PC-3 (cell line): ENCODE data around the gene ALPK3. TPM values are rescaled to one million over a fixed set of nuclear protein-coding genes. Genes with fewer than 3 reads are reported as not detected.

Source experiments
- ATAC-seq: fragments of 200-7000 bp; cut with Tn5 transposase; 2 replicates; pipeline ENCODE4 v1.9.1; 2020; ENCODE audit warnings: mild to moderate bottlenecking, moderate library complexity
- BruUV-seq: library from RNA; stranded (reverse); fragments of 400-500 nt; replicated peaks from 2 replicates; lab custom pipeline; 2021; lab: Mats Ljungman, UMichigan
- CTCF ChIA-PET: fragments of 300-600 bp; sonication (Branson Sonifier 250); formaldehyde crosslinking; loops from one replicate; lab custom pipeline; 2022; ENCODE audit warnings: antibody characterized with exemption; lab: Charles Lee
- POLR2A ChIA-PET: fragments of 300-600 bp; sonication (Branson Sonifier 250); formaldehyde crosslinking; loops from one replicate; lab custom pipeline; 2022; ENCODE audit warnings: antibody characterized with exemption; ENCODE audit not compliant: unreplicated experiment; lab: Charles Lee
- DNase-seq: peaks from one replicate; pipeline ENCODE4 v3.0.0-alpha.2; 2015
- H2AFZ ChIP-seq: fragments of 300-600 bp; sonication (generic); 2 replicates; pipeline ENCODE4 v1.6.0; 2016; ENCODE audit warnings: antibody characterized with exemption, low read length
- H3F3A ChIP-seq: fragments of 300-600 bp; sonication (generic); one replicate; pipeline ENCODE4 v1.6.0; 2017; ENCODE audit warnings: antibody characterized with exemption, low read length, control low read depth, mild to moderate bottlenecking; ENCODE audit not compliant: unreplicated experiment
- H3K27ac ChIP-seq: fragments of 300-600 bp; sonication (generic); 2 replicates; pipeline ENCODE4 v1.5.1; 2016; ENCODE audit warnings: mild to moderate bottlenecking, low read length
- H3K27me3 ChIP-seq: fragments of 300-600 bp; sonication (generic); 2 replicates; pipeline ENCODE4 v1.6.1; 2016; ENCODE audit warnings: low read length, mixed read lengths
- H3K36me3 ChIP-seq: fragments of 300-600 bp; sonication (generic); 2 replicates; pipeline ENCODE4 v1.6.1; 2016; ENCODE audit warnings: low read depth, mixed run types, low read length, mixed read lengths
- H3K4me1 ChIP-seq: fragments of 300-600 bp; sonication (generic); 2 replicates; pipeline ENCODE4 v1.5.1; 2016; ENCODE audit warnings: low read length; ENCODE audit not compliant: insufficient read depth
- H3K4me2 ChIP-seq: fragments of 300-600 bp; sonication (generic); 2 replicates; pipeline ENCODE4 v1.6.0; 2016; ENCODE audit warnings: low read length
- H3K4me3 ChIP-seq: fragments of 300-600 bp; sonication (generic); 2 replicates; pipeline ENCODE4 v1.5.1; 2016; ENCODE audit warnings: mild to moderate bottlenecking, low read length, mixed read lengths
- H3K79me2 ChIP-seq: fragments of 300-600 bp; sonication (generic); 2 replicates; pipeline ENCODE4 v1.6.1; 2017; ENCODE audit warnings: low read length, mixed read lengths
- H3K9ac ChIP-seq: fragments of 300-600 bp; sonication (generic); 2 replicates; pipeline ENCODE4 v1.6.0; 2016; ENCODE audit warnings: mild to moderate bottlenecking, low read length
- H3K9me2 ChIP-seq: fragments of 300-600 bp; sonication (generic); replicated peaks from 2 replicates; pipeline ENCODE4 v1.6.1; 2016; ENCODE audit warnings: mixed run types, low read length, mixed read lengths
- H3K9me3 ChIP-seq: fragments of 300-600 bp; sonication (generic); 2 replicates; pipeline ENCODE4 v1.6.1; 2016; ENCODE audit warnings: low read length, mixed read lengths
- H4K20me1 ChIP-seq: fragments of 300-600 bp; sonication (generic); 2 replicates; pipeline ENCODE4 v1.6.1; 2016; ENCODE audit warnings: low read length, mixed read lengths
- CTCF ChIP-seq: fragments of 300-600 bp; sonication (generic); conservative IDR thresholded peaks from 2 replicates; pipeline ENCODE4 v1.5.1; 2017; ENCODE audit warnings: antibody characterized with exemption, low read depth, mild to moderate bottlenecking, low read length
- EZH2 ChIP-seq: fragments of 300-600 bp; sonication (generic); IDR thresholded peaks from one replicate; pipeline ENCODE4 v1.6.1; 2017; ENCODE audit warnings: antibody characterized with exemption, mild to moderate bottlenecking, low read length; ENCODE audit not compliant: unreplicated experiment
- EZH2phosphoT487 ChIP-seq: fragments of 300-600 bp; sonication (generic); IDR thresholded peaks from 2 replicates; pipeline ENCODE4 v1.6.1; 2018; ENCODE audit warnings: mild to moderate bottlenecking, antibody characterized with exemption, low read length, borderline replicate concordance
- intact Hi-C: fragments of 100-400 bp; cut with micrococcal nuclease; formaldehyde crosslinking; loops from 2 replicates; pipeline ENCODE4 v1.9.0; 2023
- total RNA-seq: library from RNA; depleted of rRNA; stranded (reverse); fragments of >200 nt; gene quantifications from 2 replicates; pipeline ENCODE4 v1.2.3, GENCODE V29; 2014

ALPK3 gene
- total RNA-seq, 1 experiment from 2014 or later = 2.4 TPM

GRCh38 chr15:84872009-84872910 is 55.1 kb downstream of the ALPK3 start:
- H3K4me3 ChIP-seq = no peak overlapping the region
- CTCF ChIA-PET = no interaction called here
- H3K79me2 ChIP-seq = no peaks in the 10 kb centered on the region
- no peaks in the 10 kb centered on the region for H3F3A ChIP-seq
- no peaks in the 10 kb centered on the region for H3K4me1 ChIP-seq
- H3K27me3 ChIP-seq = no peaks in the 10 kb centered on the region
- DNase-seq (no peak), ATAC-seq (no peak)
- no peaks in the 10 kb centered on the region for H3K36me3 ChIP-seq
- no TSS peak for BruUV-seq
- intact Hi-C loops = no loop called here
- no peak overlapping the region for H3K4me2 ChIP-seq
- no peaks in the 10 kb centered on the region for H3K9me3 ChIP-seq
- no peak overlapping the region for H2AFZ ChIP-seq
- TF ChIP-seq CTCF = no peak
- TF ChIP-seq EZH2phosphoT487 = no peak
- TF ChIP-seq EZH2 = no peak
- H3K9ac ChIP-seq = no peak overlapping the region
- POLR2A ChIA-PET = no interaction called here
- H4K20me1 ChIP-seq = no peaks in the 10 kb centered on the region
- no peaks in the 10 kb centered on the region for H3K9me2 ChIP-seq
- H3K27ac ChIP-seq = no peak overlapping the region

- Histone ChIP-seq H3K9me3 (no peaks in the 10 kb centered on the region), H3F3A (no peaks in the 10 kb centered on the region), H3K4me1 (0 out of 2 replicates have a peak, but pooled peaks cover 7% of the 10 kb centered on the region), H3K9me2 (no peaks in the 10 kb centered on the region), H4K20me1 (no peaks in the 10 kb centered on the region), H3K4me2 (no peak overlapping the region), H3K36me3 (no peaks in the 10 kb centered on the region), H3K27me3 (no peaks in the 10 kb centered on the region), H3K27ac (no peak overlapping the region), H3K9ac (no peak overlapping the region), H2AFZ (no peak overlapping the region), H3K4me3 (no peak overlapping the region), H3K79me2 (no peaks in the 10 kb centered on the region)
- ChIA-PET POLR2A (no interaction called here), CTCF (no interaction called here)
- ATAC-seq (no peak), DNase-seq (no peak)
- TF ChIP-seq CTCF (no peak), EZH2 (no peak), EZH2phosphoT487 (no peak)
- intact Hi-C loops = no loop called here
- BruUV-seq = no TSS peak
Measured at GRCh38 chr15:84873997-84874396, 56.8 kb downstream of the ALPK3 start.
